ENCODE data around the gene PRSS56.

DNA sequence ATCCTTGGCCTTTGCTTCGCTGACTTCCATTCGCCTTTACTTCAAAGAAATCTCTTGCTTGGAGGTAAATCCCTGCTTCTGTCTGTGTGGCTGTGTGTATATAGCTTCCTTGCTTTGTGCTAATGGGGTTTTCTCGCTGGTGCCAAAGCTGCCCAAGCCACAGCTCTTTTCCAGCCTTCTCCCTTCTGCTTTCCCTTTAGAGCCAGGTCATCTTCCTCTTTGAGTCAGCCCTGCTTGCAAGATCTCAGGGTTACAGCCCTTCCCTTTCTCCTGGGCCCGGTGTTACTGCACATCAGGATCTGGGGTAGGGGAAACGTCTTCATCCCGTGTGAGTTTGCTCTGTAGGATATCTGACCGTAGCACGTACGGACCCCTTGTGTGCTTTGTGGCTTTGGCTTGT is 49.4 kb downstream of the PRSS56 start:
- no peak for TF ChIP-seq EZH2 (IDR thresholded peaks at IDR 0.05; ENCODE audit: low read depth, low read length, severe bottlenecking)
- no peak for TF ChIP-seq EP300 (IDR thresholded peaks at IDR 0.05; ENCODE audit: borderline replicate concordance in 1 of 2, low read depth in 2 of 2, low read length in 2 of 2)
- TF ChIP-seq JUN (IDR thresholded peaks at IDR 0.05; ENCODE audit: low read depth, low read length), result no peak
- no peak for TF ChIP-seq CTCF (IDR thresholded peaks at IDR 0.05; ENCODE audit: control extremely low read depth in 1 of 3, insufficient read depth in 1 of 3, low read depth in 1 of 3, low read length in 3 of 3)
- TF ChIP-seq BRCA1 (IDR thresholded peaks at IDR 0.05; ENCODE audit: low read depth, low read length), result no peak
- TF ChIP-seq TAF7 (optimal IDR thresholded peaks at IDR 0.05; ENCODE audit: borderline replicate concordance, low read depth, low read length), result no peak
- TF ChIP-seq RFX5 (IDR thresholded peaks at IDR 0.05; ENCODE audit: borderline replicate concordance, low read depth, low read length), result no peak
- no peak for TF ChIP-seq NRF1 (IDR thresholded peaks at IDR 0.05; ENCODE audit: low read depth, low read length)
- TF ChIP-seq, protein P1, sequence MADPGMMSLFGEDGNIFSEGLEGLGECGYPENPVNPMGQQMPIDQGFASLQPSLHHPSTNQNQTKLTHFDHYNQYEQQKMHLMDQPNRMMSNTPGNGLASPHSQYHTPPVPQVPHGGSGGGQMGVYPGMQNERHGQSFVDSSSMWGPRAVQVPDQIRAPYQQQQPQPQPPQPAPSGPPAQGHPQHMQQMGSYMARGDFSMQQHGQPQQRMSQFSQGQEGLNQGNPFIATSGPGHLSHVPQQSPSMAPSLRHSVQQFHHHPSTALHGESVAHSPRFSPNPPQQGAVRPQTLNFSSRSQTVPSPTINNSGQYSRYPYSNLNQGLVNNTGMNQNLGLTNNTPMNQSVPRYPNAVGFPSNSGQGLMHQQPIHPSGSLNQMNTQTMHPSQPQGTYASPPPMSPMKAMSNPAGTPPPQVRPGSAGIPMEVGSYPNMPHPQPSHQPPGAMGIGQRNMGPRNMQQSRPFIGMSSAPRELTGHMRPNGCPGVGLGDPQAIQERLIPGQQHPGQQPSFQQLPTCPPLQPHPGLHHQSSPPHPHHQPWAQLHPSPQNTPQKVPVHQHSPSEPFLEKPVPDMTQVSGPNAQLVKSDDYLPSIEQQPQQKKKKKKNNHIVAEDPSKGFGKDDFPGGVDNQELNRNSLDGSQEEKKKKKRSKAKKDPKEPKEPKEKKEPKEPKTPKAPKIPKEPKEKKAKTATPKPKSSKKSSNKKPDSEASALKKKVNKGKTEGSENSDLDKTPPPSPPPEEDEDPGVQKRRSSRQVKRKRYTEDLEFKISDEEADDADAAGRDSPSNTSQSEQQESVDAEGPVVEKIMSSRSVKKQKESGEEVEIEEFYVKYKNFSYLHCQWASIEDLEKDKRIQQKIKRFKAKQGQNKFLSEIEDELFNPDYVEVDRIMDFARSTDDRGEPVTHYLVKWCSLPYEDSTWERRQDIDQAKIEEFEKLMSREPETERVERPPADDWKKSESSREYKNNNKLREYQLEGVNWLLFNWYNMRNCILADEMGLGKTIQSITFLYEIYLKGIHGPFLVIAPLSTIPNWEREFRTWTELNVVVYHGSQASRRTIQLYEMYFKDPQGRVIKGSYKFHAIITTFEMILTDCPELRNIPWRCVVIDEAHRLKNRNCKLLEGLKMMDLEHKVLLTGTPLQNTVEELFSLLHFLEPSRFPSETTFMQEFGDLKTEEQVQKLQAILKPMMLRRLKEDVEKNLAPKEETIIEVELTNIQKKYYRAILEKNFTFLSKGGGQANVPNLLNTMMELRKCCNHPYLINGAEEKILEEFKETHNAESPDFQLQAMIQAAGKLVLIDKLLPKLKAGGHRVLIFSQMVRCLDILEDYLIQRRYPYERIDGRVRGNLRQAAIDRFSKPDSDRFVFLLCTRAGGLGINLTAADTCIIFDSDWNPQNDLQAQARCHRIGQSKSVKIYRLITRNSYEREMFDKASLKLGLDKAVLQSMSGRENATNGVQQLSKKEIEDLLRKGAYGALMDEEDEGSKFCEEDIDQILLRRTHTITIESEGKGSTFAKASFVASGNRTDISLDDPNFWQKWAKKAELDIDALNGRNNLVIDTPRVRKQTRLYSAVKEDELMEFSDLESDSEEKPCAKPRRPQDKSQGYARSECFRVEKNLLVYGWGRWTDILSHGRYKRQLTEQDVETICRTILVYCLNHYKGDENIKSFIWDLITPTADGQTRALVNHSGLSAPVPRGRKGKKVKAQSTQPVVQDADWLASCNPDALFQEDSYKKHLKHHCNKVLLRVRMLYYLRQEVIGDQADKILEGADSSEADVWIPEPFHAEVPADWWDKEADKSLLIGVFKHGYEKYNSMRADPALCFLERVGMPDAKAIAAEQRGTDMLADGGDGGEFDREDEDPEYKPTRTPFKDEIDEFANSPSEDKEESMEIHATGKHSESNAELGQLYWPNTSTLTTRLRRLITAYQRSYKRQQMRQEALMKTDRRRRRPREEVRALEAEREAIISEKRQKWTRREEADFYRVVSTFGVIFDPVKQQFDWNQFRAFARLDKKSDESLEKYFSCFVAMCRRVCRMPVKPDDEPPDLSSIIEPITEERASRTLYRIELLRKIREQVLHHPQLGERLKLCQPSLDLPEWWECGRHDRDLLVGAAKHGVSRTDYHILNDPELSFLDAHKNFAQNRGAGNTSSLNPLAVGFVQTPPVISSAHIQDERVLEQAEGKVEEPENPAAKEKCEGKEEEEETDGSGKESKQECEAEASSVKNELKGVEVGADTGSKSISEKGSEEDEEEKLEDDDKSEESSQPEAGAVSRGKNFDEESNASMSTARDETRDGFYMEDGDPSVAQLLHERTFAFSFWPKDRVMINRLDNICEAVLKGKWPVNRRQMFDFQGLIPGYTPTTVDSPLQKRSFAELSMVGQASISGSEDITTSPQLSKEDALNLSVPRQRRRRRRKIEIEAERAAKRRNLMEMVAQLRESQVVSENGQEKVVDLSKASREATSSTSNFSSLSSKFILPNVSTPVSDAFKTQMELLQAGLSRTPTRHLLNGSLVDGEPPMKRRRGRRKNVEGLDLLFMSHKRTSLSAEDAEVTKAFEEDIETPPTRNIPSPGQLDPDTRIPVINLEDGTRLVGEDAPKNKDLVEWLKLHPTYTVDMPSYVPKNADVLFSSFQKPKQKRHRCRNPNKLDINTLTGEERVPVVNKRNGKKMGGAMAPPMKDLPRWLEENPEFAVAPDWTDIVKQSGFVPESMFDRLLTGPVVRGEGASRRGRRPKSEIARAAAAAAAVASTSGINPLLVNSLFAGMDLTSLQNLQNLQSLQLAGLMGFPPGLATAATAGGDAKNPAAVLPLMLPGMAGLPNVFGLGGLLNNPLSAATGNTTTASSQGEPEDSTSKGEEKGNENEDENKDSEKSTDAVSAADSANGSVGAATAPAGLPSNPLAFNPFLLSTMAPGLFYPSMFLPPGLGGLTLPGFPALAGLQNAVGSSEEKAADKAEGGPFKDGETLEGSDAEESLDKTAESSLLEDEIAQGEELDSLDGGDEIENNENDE (IDR thresholded peaks at IDR 0.05; ENCODE audit: insufficient replicate concordance, low read length), result no peak
- TF ChIP-seq POLR2A (IDR thresholded peaks at IDR 0.05; ENCODE audit: control extremely low read depth in 1 of 2, low read depth in 2 of 2, low read length in 2 of 2), result no peak

All from H1 (cell line).